ENCODE results near the gene TOM1L2. TPM values are rescaled to one million over a fixed set of nuclear protein-coding genes. Genes with fewer than 3 reads are reported as not detected.
A peak's percentile ranks its signal among the peaks of the same experiment; 100 is the strongest.

The TOM1L2 gene
- total and polyA plus RNA-seq, 11 donors, result 122 to 345 (median 247) TPM

- 83 to 92% (median 85%) methylated on average over 2 to 3 of the region's 3 CpGs for WGBS, 4 donors
- H3K4me3 ChIP-seq, result no peak overlapping the region
- DNase-seq (no peak), ATAC-seq (no peak)
- TF ChIP-seq CTCF (IDR thresholded peaks at IDR 0.05) (no peak), POLR2A (IDR thresholded peaks at IDR 0.05) (no peak)
- H3K9me3 ChIP-seq, result no peaks in the 10 kb centered on the region
- H3K4me1 ChIP-seq, result peaks cover 5 to 31% (median 25%) of the 10 kb centered on the region in 12 donors
- H3K27me3 ChIP-seq, result no peaks in the 10 kb centered on the region
- intact Hi-C loops (cut with DNase I), result loop anchor here in 1 of 10 donors (10.0 kb wide), 1 partner anchor 48 kb away; no protein-coding TSS in a partner anchor
- H3K36me3 ChIP-seq, result peaks cover 0 to 82% (median 47%) of the 10 kb centered on the region in 9 donors
- H3K27ac ChIP-seq, result no peak overlapping the region
Measured at GRCh38 chr17:17866425-17866824, 105.8 kb downstream of the TOM1L2 start.

- Histone ChIP-seq H3K27me3 (no peaks in the 10 kb centered on the region), H3K36me3 (peaks cover 0 to 84% (median 54%) of the 10 kb centered on the region in 9 donors)
- no peak for ATAC-seq
Measured at GRCh38 chr17:17865035-17865434, 107.2 kb downstream of the TOM1L2 start.

GRCh38 chr17:17860766-17861107 is 111.5 kb downstream of the TOM1L2 start:
- H3K4me1 ChIP-seq, result peaks cover 0 to 32% (median 11%) of the 10 kb centered on the region in 12 donors
- no peaks in the 10 kb centered on the region for H3K27me3 ChIP-seq
- no peak overlapping the region for H3K4me3 ChIP-seq
- TF ChIP-seq POLR2A (IDR thresholded peaks at IDR 0.05) (no peak), CTCF (IDR thresholded peaks at IDR 0.05) (no peak)
- H3K27ac ChIP-seq, result peak overlapping the region in 1 of 12 donors; percentile 36
- DNase-seq (no peak), ATAC-seq (no peak)
- H3K9me3 ChIP-seq, result no peaks in the 10 kb centered on the region
- 74 to 84% (median 82%) methylated on average over 5 of the region's 5 CpGs for WGBS, 4 donors
- intact Hi-C loops (cut with DNase I), result loop anchor here (1.0 to 10.0 kb wide), 8 partner anchors 48 to 180 kb away; partner anchors contain the start of gene RAI1 (in 8 of the 10)
- H3K36me3 ChIP-seq, result peaks cover 0 to 42% (median 29%) of the 10 kb centered on the region in 9 donors

More at GRCh38 chr17:17865035-17865434, 107.2 kb downstream of the TOM1L2 start:
- no peak overlapping the region for H3K27ac ChIP-seq
- 75 to 91% (median 88%) methylated on average over 1 of the region's 1 CpG for WGBS, 4 donors
- peaks cover 5 to 40% (median 29%) of the 10 kb centered on the region in 12 donors for H3K4me1 ChIP-seq
- intact Hi-C loops (cut with DNase I), result loop anchor here in 1 of 10 donors (10.0 kb wide), 1 partner anchor 50 kb away; no protein-coding TSS in a partner anchor
- no peak for DNase-seq
- no peak for TF ChIP-seq POLR2A (IDR thresholded peaks at IDR 0.05)
- TF ChIP-seq CTCF (IDR thresholded peaks at IDR 0.05), result no peak
- no peaks in the 10 kb centered on the region for H3K9me3 ChIP-seq
- H3K4me3 ChIP-seq, result no peak overlapping the region

GRCh38 chr17:17859909-17860765 is 112.1 kb downstream of the TOM1L2 start:
- H3K27me3 ChIP-seq, result no peaks in the 10 kb centered on the region
- peak; percentile 93 to 98 (median 96) for ATAC-seq
- peaks cover 0 to 34% (median 15%) of the 10 kb centered on the region in 12 donors for H3K4me1 ChIP-seq
- no peak overlapping the region for H3K4me3 ChIP-seq
- no peaks in the 10 kb centered on the region for H3K9me3 ChIP-seq
- peak; percentile 79 to 91 (median 85) for DNase-seq
- peak overlapping the region in 8 of 12 donors; percentile 21 to 60 (median 47) for H3K27ac ChIP-seq
- peaks cover 0 to 39% (median 29%) of the 10 kb centered on the region in 9 donors for H3K36me3 ChIP-seq
- 28 to 34% (median 30%) methylated on average over 6 to 9 of the region's 9 CpGs for WGBS, 4 donors
- peak; percentile 95 to 99 (median 98) for TF ChIP-seq CTCF (IDR thresholded peaks at IDR 0.05)
- no peak for TF ChIP-seq POLR2A (IDR thresholded peaks at IDR 0.05)
- intact Hi-C loops (cut with DNase I), result loop anchor here (1.0 to 10.0 kb wide), 9 partner anchors 47 to 179 kb away; partner anchors contain the start of gene RAI1 (in 10 of the 10)

Data from heart left ventricle (tissue), 16 donors.